Measurements from ENCODE around the gene INSC. TPM values are rescaled to one million over a fixed set of nuclear protein-coding genes. Genes with fewer than 3 reads are reported as not detected.

The INSC gene
- total and polyA plus RNA-seq, 2 of the 13 experiments (the other 11 are each of a cell fraction or from before 2014, with no cell fraction given) = 0.09 TPM; not detected in 1

- no TSS peak for BruUV-seq (replicated peaks)
- Histone ChIP-seq H3K36me3 (replicated peaks in 1 of 2; ENCODE audit: control insufficient read depth in 1 of 2, insufficient read depth in 2 of 2, low read length in 2 of 2) (no peaks in the 10 kb centered on the region), H3K27me3 (ENCODE audit: control insufficient read depth in 1 of 2, insufficient read depth in 2 of 2, low read length in 2 of 2) (peaks cover 0 to 5% of the 10 kb centered on the region in 2 experiments; a peak in 2 of 5 replicates), H2AFZ (ENCODE audit: low read length) (no peak overlapping the region), H3K27ac (ENCODE audit: extremely low read length, insufficient read depth, low read length) (no peak overlapping the region), H3K4me1 (ENCODE audit: insufficient read depth, low read length) (no peaks in the 10 kb centered on the region), H3K4me3 (replicated peaks in 1 of 3; ENCODE audit: insufficient read depth in 1 of 3, low read depth in 2 of 3, low read length in 3 of 3) (no peak overlapping the region), H4K20me1 (ENCODE audit: insufficient read depth, low read length) (no peaks in the 10 kb centered on the region), H3K4me2 (ENCODE audit: low read depth, low read length) (no peak overlapping the region), H3K79me2 (ENCODE audit: insufficient read depth, low read length) (no peaks in the 10 kb centered on the region), H3K9ac (ENCODE audit: insufficient read depth, low read depth, low read length) (no peak overlapping the region), H3K9me3 (ENCODE audit: low read length) (no peaks in the 10 kb centered on the region)
- ATAC-seq = no peak
- ChIA-PET POLR2A (no interaction called here), CTCF (ENCODE audit: low intra/inter-chr PET ratio, low total read pairs) (no interaction called here)
- intact Hi-C loops (cut with micrococcal nuclease; ENCODE audit: unreplicated experiment) = no loop called here
- WGBS (ENCODE audit: low lambda C conversion rate) = 0% methylated on average over 2 of the region's 2 CpGs
- no peak for DNase-seq (ENCODE audit: low spot score)
- TF ChIP-seq FOXK2 (IDR thresholded peaks at IDR 0.05) (no peak), NFAT5 (CRISPR knock-in tag; IDR thresholded peaks at IDR 0.05) (no peak), KDM1A (CRISPR knock-in tag; IDR thresholded peaks at IDR 0.05) (no peak), CBX5 (CRISPR knock-in tag; IDR thresholded peaks at IDR 0.05; ENCODE audit: borderline replicate concordance) (no peak), ZNF772 (CRISPR knock-in tag; IDR thresholded peaks at IDR 0.05) (no peak), PPARG (CRISPR knock-in tag; conservative IDR thresholded peaks at IDR 0.05) (no peak), ZNF781 (CRISPR knock-in tag; IDR thresholded peaks at IDR 0.05; ENCODE audit: borderline replicate concordance, not compliant biosample characterization) (no peak), SNAPC4 (CRISPR knock-in tag; IDR thresholded peaks at IDR 0.05) (no peak), KDM5B (CRISPR knock-in tag; IDR thresholded peaks at IDR 0.05; ENCODE audit: borderline replicate concordance) (no peak)
- no peak for FAIRE-seq
- in situ Hi-C loops (cut with HindIII; ENCODE audit: extremely low pct_ligation_motif_present, low pct_unique_long_range_greater_than_20kb) = no loop called here
Measured at GRCh38 chr11:15179167-15179566, 64.4 kb downstream of the INSC start.

Data from HepG2 (cell line).